H9 (cell line): ENCODE results near the gene CCDC169. TPM values are rescaled to one million over a fixed set of nuclear protein-coding genes. Genes with fewer than 3 reads are reported as not detected.

ENCODE experiments used
- DNase-seq: peaks from one replicate; pipeline ENCODE4 v3.0.0-alpha.2; 2017
- H2AFZ ChIP-seq: one replicate; pipeline ENCODE4 v1.6.1; 2013; ENCODE audit warnings: mild to moderate bottlenecking, low read length, control low read depth, moderate library complexity
- H2AK5ac ChIP-seq: 2 replicates; pipeline ENCODE4 v1.6.1; 2013; ENCODE audit warnings: low read length, control low read depth, mixed read lengths; ENCODE audit not compliant: insufficient read length
- H2BK120ac ChIP-seq: one replicate; pipeline ENCODE4 v1.6.1; 2013; ENCODE audit warnings: low read depth, mild to moderate bottlenecking, low read length, control low read depth, inconsistent platforms; ENCODE audit not compliant: poor library complexity, severe bottlenecking
- H2BK12ac ChIP-seq: 2 replicates; pipeline ENCODE4 v1.6.1; 2013; ENCODE audit warnings: low read length, control low read depth, mixed read lengths, low read depth; ENCODE audit not compliant: insufficient read length
- H2BK15ac ChIP-seq: 2 replicates; pipeline ENCODE4 v1.6.1; 2013; ENCODE audit warnings: low read depth, low read length, control low read depth
- H2BK20ac ChIP-seq: one replicate; pipeline ENCODE4 v1.6.1; 2013; ENCODE audit warnings: low read depth, mild to moderate bottlenecking, low read length, control low read depth, inconsistent platforms; ENCODE audit not compliant: poor library complexity, severe bottlenecking
- H2BK5ac ChIP-seq: 2 replicates; pipeline ENCODE4 v1.6.1; 2013; ENCODE audit warnings: low read length, control low read depth, mixed read lengths; ENCODE audit not compliant: insufficient read length
- H3K14ac ChIP-seq: 2 replicates; pipeline ENCODE4 v1.6.1; 2013; ENCODE audit warnings: low read length, control low read depth; ENCODE audit not compliant: insufficient read depth
- H3K18ac ChIP-seq: 2 replicates; pipeline ENCODE4 v1.6.1; 2013; ENCODE audit warnings: low read depth, mild to moderate bottlenecking, mixed read lengths, low read length, control low read depth; ENCODE audit not compliant: insufficient read length
- H3K23ac ChIP-seq: 2 replicates; pipeline ENCODE4 v1.6.1; 2013; ENCODE audit warnings: low read length, control low read depth, mixed read lengths, low read depth; ENCODE audit not compliant: insufficient read length
- H3K23me2 ChIP-seq: 2 replicates; pipeline ENCODE4 v1.6.1; 2013; ENCODE audit warnings: low read depth, mild to moderate bottlenecking, mixed read lengths, low read length, control low read depth; ENCODE audit not compliant: insufficient read length, poor library complexity, severe bottlenecking
- H3K27ac ChIP-seq: 2 replicates; pipeline ENCODE4 v1.5.1; 2013; ENCODE audit warnings: low read length, control low read depth, mixed read lengths, low read depth; ENCODE audit not compliant: insufficient read length
- H3K27me3 ChIP-seq: 2 replicates; pipeline ENCODE4 v1.6.1; 2013; ENCODE audit warnings: low read length, control low read depth, inconsistent platforms; ENCODE audit not compliant: insufficient read depth
- H3K4ac ChIP-seq: 2 replicates; pipeline ENCODE4 v1.6.1; 2013; ENCODE audit warnings: low read depth, mild to moderate bottlenecking, control low read depth, inconsistent platforms, low read length, moderate library complexity
- H3K4me1 ChIP-seq: 2 replicates; pipeline ENCODE4 v1.6.1; 2013; ENCODE audit warnings: low read length, control low read depth, inconsistent platforms; ENCODE audit not compliant: insufficient read depth
- H3K4me2 ChIP-seq: 2 replicates; pipeline ENCODE4 v1.6.1; 2013; ENCODE audit warnings: low read length, control low read depth, mixed read lengths; ENCODE audit not compliant: insufficient read length, insufficient read depth
- H3K56ac ChIP-seq: 2 replicates; pipeline ENCODE4 v1.6.1; 2013; ENCODE audit warnings: low read depth, mild to moderate bottlenecking, mixed read lengths, low read length, control low read depth; ENCODE audit not compliant: insufficient read length
- H3K79me1 ChIP-seq: 2 replicates; pipeline ENCODE4 v1.6.1; 2013; ENCODE audit warnings: low read depth, mild to moderate bottlenecking, moderate library complexity, low read length, control low read depth, inconsistent platforms; ENCODE audit not compliant: insufficient read depth, poor library complexity, severe bottlenecking
- H3K79me2 ChIP-seq: 2 replicates; pipeline ENCODE4 v1.6.1; 2013; ENCODE audit warnings: low read length, control low read depth, inconsistent platforms; ENCODE audit not compliant: insufficient read depth
- H3K9ac ChIP-seq: 2 replicates; pipeline ENCODE4 v1.6.1; 2013; ENCODE audit warnings: low read length, control low read depth, mixed read lengths; ENCODE audit not compliant: insufficient read length; ENCODE audit errors: extremely low read depth
- H3K9me3 ChIP-seq: one replicate; pipeline ENCODE4 v1.6.1; 2013; ENCODE audit warnings: low read depth, low read length, inconsistent platforms; ENCODE audit not compliant: control insufficient read depth
- H3T11ph ChIP-seq: one replicate; pipeline ENCODE4 v1.6.1; 2013; ENCODE audit warnings: mild to moderate bottlenecking, low read length, control low read depth, inconsistent platforms
- H4K20me1 ChIP-seq: one replicate; pipeline ENCODE4 v1.6.1; 2013; ENCODE audit not compliant: control insufficient read depth, insufficient read length, insufficient read depth
- H4K5ac ChIP-seq: 2 replicates; pipeline ENCODE4 v1.6.1; 2013; ENCODE audit warnings: low read depth, mild to moderate bottlenecking, mixed read lengths, low read length, control low read depth; ENCODE audit not compliant: insufficient read length
- H4K8ac ChIP-seq: replicated peaks from 2 replicates; pipeline ENCODE4 v1.6.1; 2013; ENCODE audit warnings: low read length, control low read depth, mixed read lengths, low read depth; ENCODE audit not compliant: insufficient read length
- H4K91ac ChIP-seq: 2 replicates; pipeline ENCODE4 v1.6.1; 2013; ENCODE audit warnings: low read depth, mild to moderate bottlenecking, moderate library complexity, mixed read lengths, low read length, control low read depth; ENCODE audit not compliant: insufficient read length
- H3K27ac Mint-ChIP-seq, 3 experiments: 2 replicates in 2 of 3; 3 replicates in 1 of 3; pipeline ENCODE4 v1.8.0; 2020 to 2021; ENCODE audit warnings: mixed read lengths in 3 of 3, mild to moderate bottlenecking in 1 of 3, moderate library complexity in 1 of 3
- H3K27me3 Mint-ChIP-seq: 2 replicates; pipeline ENCODE4 v1.8.0; 2021; ENCODE audit warnings: low read depth, mild to moderate bottlenecking, moderate library complexity, mixed read lengths
- H3K36me3 Mint-ChIP-seq, 3 experiments: 2 replicates in 2 of 3; 3 replicates in 1 of 3; pipeline ENCODE4 v1.8.0; 2020 to 2021; ENCODE audit warnings: low read depth in 3 of 3, mixed read lengths in 3 of 3; ENCODE audit not compliant: insufficient read depth in 1 of 3
- H3K4me1 Mint-ChIP-seq, 2 experiments: 2 replicates each; pipeline ENCODE4 v1.8.0; 2020; ENCODE audit warnings: mixed read lengths in 2 of 2
- H3K4me3 Mint-ChIP-seq, 2 experiments: 2 replicates in 1 of 2; 3 replicates in 1 of 2; pipeline ENCODE4 v1.8.0; 2020 to 2021; ENCODE audit warnings: mild to moderate bottlenecking in 2 of 2, mixed read lengths in 2 of 2, moderate library complexity in 1 of 2
- H3K9me3 Mint-ChIP-seq, 2 experiments: 2 replicates in 1 of 2; 3 replicates in 1 of 2; pipeline ENCODE4 v1.8.0; 2020; ENCODE audit warnings: mild to moderate bottlenecking in 2 of 2, mixed read lengths in 2 of 2, moderate library complexity in 1 of 2
- CTCF ChIP-seq: fragments of 200-600 bp; sonication (generic); conservative IDR thresholded peaks from 3 replicates; pipeline ENCODE4 v1.8.0; 2021; ENCODE audit warnings: antibody characterized with exemption, mild to moderate bottlenecking
- WGBS: extraction: QIAGEN DNeasy Blood & Tissue Kit; methylation state at CpG from one replicate; pipeline ENCODE4 v1.1.7; 2013; ENCODE audit warnings: missing lambda C conversion rate, low lambda C conversion rate, mixed read lengths; ENCODE audit not compliant: insufficient read length; ENCODE audit errors: extremely low coverage; 5-methylcytosine and 5-hydroxymethylcytosine counted together
- total RNA-seq: library from RNA; stranded (reverse); gene quantifications from 2 replicates; pipeline ENCODE4 v1.2.1, GENCODE V29; 2021

The CCDC169 gene
- total RNA-seq, 1 experiment from 2014 or later, result 19.1 TPM

DNA sequence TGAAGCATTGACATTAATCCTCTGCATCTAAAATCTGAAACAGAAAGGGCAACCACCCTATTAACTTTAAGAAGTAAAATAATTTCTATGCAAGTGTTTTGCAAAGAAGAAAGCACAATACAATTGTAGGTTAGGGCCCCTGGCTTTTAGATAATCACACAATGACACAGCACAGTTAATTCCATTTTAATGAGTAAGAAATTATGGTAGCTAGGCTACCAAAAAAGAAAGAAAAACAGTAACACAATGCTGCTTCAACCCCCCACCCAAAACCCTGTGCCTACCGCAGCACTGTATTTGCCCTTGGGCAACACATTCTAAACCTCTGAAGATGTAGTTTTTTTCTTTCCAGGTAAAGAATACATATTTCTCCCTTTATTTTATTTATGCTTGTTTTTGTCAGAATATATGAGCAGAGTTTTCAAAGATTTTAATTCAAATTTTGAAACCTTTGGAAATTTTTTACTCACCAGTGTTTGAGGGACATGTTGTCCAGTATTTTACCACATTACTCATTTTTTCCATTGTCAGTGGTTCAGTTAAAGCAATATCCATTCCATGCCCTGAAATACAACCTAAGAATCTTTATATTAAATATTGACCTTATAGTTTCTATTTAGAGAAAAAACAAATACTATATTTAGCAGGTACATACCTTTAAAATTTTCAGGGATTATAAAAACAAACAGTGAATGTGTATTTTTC is 104.3 kb downstream of the CCDC169 start:
- no peak for TF ChIP-seq CTCF
- Histone ChIP-seq H2BK120ac (no peak overlapping the region), H3K14ac (no peak overlapping the region), H4K5ac (no peak overlapping the region), H4K8ac (no peak overlapping the region), H3K23ac (no peak overlapping the region), H2BK12ac (no peak overlapping the region), H3K23me2 (no peaks in the 10 kb centered on the region), H3K4ac (no peak overlapping the region), H3K4me1 (peaks cover 5% of the 10 kb centered on the region; the same call in 1 of the 2 replicates), H2BK20ac (no peak overlapping the region), H3K27me3 (no peaks in the 10 kb centered on the region), H2BK5ac (no peak overlapping the region), H3K9ac (no peak overlapping the region), H2BK15ac (no peak overlapping the region), H4K20me1 (no peaks in the 10 kb centered on the region), H4K91ac (no peak overlapping the region), H3K27ac (no peak overlapping the region), H3K18ac (no peak overlapping the region), H3T11ph (no peak overlapping the region), H3K9me3 (no peaks in the 10 kb centered on the region), H3K79me2 (no peaks in the 10 kb centered on the region), H3K56ac (no peak overlapping the region), H2AK5ac (no peak overlapping the region), H3K4me2 (no peak overlapping the region), H2AFZ (no peak overlapping the region), H3K79me1 (no peaks in the 10 kb centered on the region)
- no peaks in the 10 kb centered on the region for H3K9me3 Mint-ChIP-seq
- H3K4me1 Mint-ChIP-seq, result peaks cover 3 to 10% of the 10 kb centered on the region in 2 experiments; a peak in 3 of 4 replicates
- H3K36me3 Mint-ChIP-seq, result no peaks in the 10 kb centered on the region
- DNase-seq, result no peak
- no peaks in the 10 kb centered on the region for H3K27me3 Mint-ChIP-seq
- no peak overlapping the region for H3K4me3 Mint-ChIP-seq
- no CpG with 5 or more reads among the region's 1 CpG for WGBS
- peak overlapping the region in 1 of 3 experiments; percentile 15; a peak in 2 of 7 replicates for H3K27ac Mint-ChIP-seq
